ENCODE measurements around the gene SIPA1L3. TPM values are rescaled to one million over a fixed set of nuclear protein-coding genes. Genes with fewer than 3 reads are reported as not detected.

Gene SIPA1L3
- total and polyA plus RNA-seq, 2 of the 13 experiments (the other 11 are each of a cell fraction or from before 2014, with no cell fraction given), result 5.5 to 7.7 TPM

DNA sequence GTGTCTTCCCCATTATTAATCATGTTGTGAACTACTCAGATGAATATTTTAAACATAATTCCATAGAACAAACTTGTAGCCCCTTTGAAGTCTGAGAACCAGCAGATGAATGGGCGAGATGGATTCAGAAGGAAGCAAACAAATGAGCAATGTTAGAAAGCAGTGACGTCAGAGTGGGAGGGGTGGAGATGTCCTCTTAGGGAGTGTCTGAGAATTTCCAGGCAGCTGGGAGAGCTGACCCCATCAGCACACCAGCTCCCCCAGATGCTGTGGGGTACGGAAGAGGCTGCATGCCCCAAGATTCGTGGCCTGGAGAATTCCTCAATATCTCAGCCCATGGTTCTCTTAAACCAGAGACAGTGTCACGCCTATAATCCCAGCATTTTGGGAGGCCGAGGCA is 248.4 kb downstream of the SIPA1L3 start:
- in situ Hi-C loops (cut with HindIII; ENCODE audit: extremely low pct_ligation_motif_present, low pct_unique_long_range_greater_than_20kb), result no loop called here
- DNase-seq (ENCODE audit: low spot score), result no peak
- FAIRE-seq, result no peak
- intact Hi-C loops (cut with micrococcal nuclease; ENCODE audit: unreplicated experiment), result no loop called here
- 92% methylated on average over 5 of the region's 6 CpGs for WGBS (ENCODE audit: low lambda C conversion rate)
- BruUV-seq (replicated peaks), result no TSS peak
- Histone ChIP-seq H3K4me1 (ENCODE audit: insufficient read depth, low read length) (no peaks in the 10 kb centered on the region), H3K36me3 (replicated peaks in 1 of 2; ENCODE audit: control insufficient read depth in 1 of 2, insufficient read depth in 2 of 2, low read length in 2 of 2) (peaks cover 7 to 26% of the 10 kb centered on the region in 2 experiments; a peak in 3 of 5 replicates), H4K20me1 (ENCODE audit: insufficient read depth, low read length) (no peaks in the 10 kb centered on the region), H3K4me3 (replicated peaks in 1 of 3; ENCODE audit: insufficient read depth in 1 of 3, low read depth in 2 of 3, low read length in 3 of 3) (no peak overlapping the region), H3K9me3 (ENCODE audit: low read length) (no peaks in the 10 kb centered on the region), H3K79me2 (ENCODE audit: insufficient read depth, low read length) (no peaks in the 10 kb centered on the region), H2AFZ (ENCODE audit: low read length) (no peak overlapping the region), H3K4me2 (ENCODE audit: low read depth, low read length) (no peak overlapping the region), H3K9ac (ENCODE audit: insufficient read depth, low read depth, low read length) (no peak overlapping the region), H3K27ac (ENCODE audit: extremely low read length, insufficient read depth, low read length) (no peak overlapping the region), H3K27me3 (ENCODE audit: control insufficient read depth in 1 of 2, insufficient read depth in 2 of 2, low read length in 2 of 2) (no peaks in the 10 kb centered on the region)
- TF ChIP-seq NFATC3 (CRISPR knock-in tag; IDR thresholded peaks at IDR 0.05) (no peak), JUN (CRISPR knock-in tag; IDR thresholded peaks at IDR 0.05) (no peak), ZNF567 (CRISPR knock-in tag; IDR thresholded peaks at IDR 0.05; ENCODE audit: borderline replicate concordance) (no peak), HOXA5 (CRISPR knock-in tag; IDR thresholded peaks at IDR 0.05) (no peak), SIN3A (IDR thresholded peaks at IDR 0.05; ENCODE audit: borderline replicate concordance, low read depth, low read length) (no peak), DNMT1 (CRISPR knock-in tag; IDR thresholded peaks at IDR 0.05) (no peak), BHLHE40 (IDR thresholded peaks at IDR 0.05; ENCODE audit: low read length) (no peak)
- TF ChIP-seq, protein P1, sequence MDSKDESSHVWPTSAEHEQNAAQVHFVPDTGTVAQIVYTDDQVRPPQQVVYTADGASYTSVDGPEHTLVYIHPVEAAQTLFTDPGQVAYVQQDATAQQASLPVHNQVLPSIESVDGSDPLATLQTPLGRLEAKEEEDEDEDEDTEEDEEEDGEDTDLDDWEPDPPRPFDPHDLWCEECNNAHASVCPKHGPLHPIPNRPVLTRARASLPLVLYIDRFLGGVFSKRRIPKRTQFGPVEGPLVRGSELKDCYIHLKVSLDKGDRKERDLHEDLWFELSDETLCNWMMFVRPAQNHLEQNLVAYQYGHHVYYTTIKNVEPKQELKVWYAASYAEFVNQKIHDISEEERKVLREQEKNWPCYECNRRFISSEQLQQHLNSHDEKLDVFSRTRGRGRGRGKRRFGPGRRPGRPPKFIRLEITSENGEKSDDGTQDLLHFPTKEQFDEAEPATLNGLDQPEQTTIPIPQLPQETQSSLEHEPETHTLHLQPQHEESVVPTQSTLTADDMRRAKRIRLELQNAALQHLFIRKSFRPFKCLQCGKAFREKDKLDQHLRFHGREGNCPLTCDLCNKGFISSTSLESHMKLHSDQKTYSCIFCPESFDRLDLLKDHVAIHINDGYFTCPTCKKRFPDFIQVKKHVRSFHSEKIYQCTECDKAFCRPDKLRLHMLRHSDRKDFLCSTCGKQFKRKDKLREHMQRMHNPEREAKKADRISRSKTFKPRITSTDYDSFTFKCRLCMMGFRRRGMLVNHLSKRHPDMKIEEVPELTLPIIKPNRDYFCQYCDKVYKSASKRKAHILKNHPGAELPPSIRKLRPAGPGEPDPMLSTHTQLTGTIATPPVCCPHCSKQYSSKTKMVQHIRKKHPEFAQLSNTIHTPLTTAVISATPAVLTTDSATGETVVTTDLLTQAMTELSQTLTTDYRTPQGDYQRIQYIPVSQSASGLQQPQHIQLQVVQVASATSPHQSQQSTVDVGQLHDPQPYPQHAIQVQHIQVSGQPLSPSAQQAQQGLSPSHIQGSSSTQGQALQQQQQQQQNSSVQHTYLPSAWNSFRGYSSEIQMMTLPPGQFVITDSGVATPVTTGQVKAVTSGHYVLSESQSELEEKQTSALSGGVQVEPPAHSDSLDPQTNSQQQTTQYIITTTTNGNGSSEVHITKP (CRISPR knock-in tag; IDR thresholded peaks at IDR 0.05; ENCODE audit: low read depth), result no peak
- TF ChIP-seq, protein P2, sequence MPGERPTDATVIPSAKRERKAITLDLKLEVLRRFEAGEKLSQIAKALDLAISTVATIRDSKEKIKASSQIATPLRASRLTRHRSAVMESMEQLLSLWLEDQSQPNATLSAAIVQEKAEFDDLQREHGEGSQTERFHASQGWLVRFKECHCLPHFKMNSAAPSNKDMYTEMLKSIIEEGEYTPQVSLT (CRISPR knock-in tag; IDR thresholded peaks at IDR 0.05; ENCODE audit: borderline replicate concordance, low read depth), result no peak
- no peak for ATAC-seq
- ChIA-PET CTCF (ENCODE audit: low intra/inter-chr PET ratio, low total read pairs) (no interaction called here), POLR2A (no interaction called here)
